NCI-H510A treated with DMSO at 0.1 percent for 48 hours (cell line): ENCODE results near the gene MIPOL1.

Experiments
- DNase-seq: peaks from one replicate; lab custom pipeline; 2025; lab: John Stamatoyannopoulos, UW

The MIPOL1 gene

GRCh38 chr14:37464192-37464858, 266.6 kb downstream of the MIPOL1 start:
- no peak for DNase-seq

- DNase-seq, result no peak
These were observed 268.4 kb downstream of the MIPOL1 start for GRCh38 chr14:37466003-37466622.

- no peak for DNase-seq
These were observed 268.9 kb downstream of the MIPOL1 start for GRCh38 chr14:37466623-37467088.

- DNase-seq, result no peak
These were observed 271.9 kb downstream of the MIPOL1 start for GRCh38 chr14:37469650-37470049.

GRCh38 chr14:37470251-37470650, 272.5 kb downstream of the MIPOL1 start:
- no peak for DNase-seq

GRCh38 chr14:37472906-37473305, 275.2 kb downstream of the MIPOL1 start:
- DNase-seq, result no peak

- DNase-seq, result no peak
These were observed 276.5 kb downstream of the MIPOL1 start for GRCh38 chr14:37474191-37474590.

- DNase-seq, result no peak
These were observed 282.9 kb downstream of the MIPOL1 start for GRCh38 chr14:37480446-37481290.

GRCh38 chr14:37482428-37482827, 284.7 kb downstream of the MIPOL1 start:
- DNase-seq, result no peak

- DNase-seq, result no peak
These were observed 285.9 kb downstream of the MIPOL1 start for GRCh38 chr14:37483672-37484071.

GRCh38 chr14:37490607-37491006, 292.9 kb downstream of the MIPOL1 start:
- no peak for DNase-seq

GRCh38 chr14:37491076-37491475, 293.3 kb downstream of the MIPOL1 start:
- no peak for DNase-seq

GRCh38 chr14:37493606-37494005, 295.9 kb downstream of the MIPOL1 start:
- no peak for DNase-seq

GRCh38 chr14:37497422-37497821, 299.7 kb downstream of the MIPOL1 start:
- DNase-seq, result no peak

- DNase-seq, result no peak
These were observed 304.1 kb downstream of the MIPOL1 start for GRCh38 chr14:37501877-37502276.

- DNase-seq, result no peak
These were observed 310.8 kb downstream of the MIPOL1 start for GRCh38 chr14:37508503-37508902.

- DNase-seq, result no peak
These were observed 314.4 kb downstream of the MIPOL1 start for GRCh38 chr14:37512173-37512572.

- no peak for DNase-seq
These were observed 318.0 kb downstream of the MIPOL1 start for GRCh38 chr14:37515771-37516170.

GRCh38 chr14:37526994-37527393, 329.3 kb downstream of the MIPOL1 start:
- no peak for DNase-seq

- DNase-seq, result no peak
These were observed 342.3 kb downstream of the MIPOL1 start for GRCh38 chr14:37539992-37540391.

GRCh38 chr14:37544407-37544806, 346.7 kb downstream of the MIPOL1 start:
- no peak for DNase-seq

- no peak for DNase-seq
These were observed 347.4 kb downstream of the MIPOL1 start for GRCh38 chr14:37545174-37545573.
